SH-SY5Y (cell line): Measurements from ENCODE around the gene PXDC1.
A peak's percentile ranks its signal among the peaks of the same experiment; 100 is the strongest.

ENCODE experiments used
- GATA2 ChIP-seq: IDR thresholded peaks from 2 replicates; pipeline ENCODE4 v1.6.1; 2011; ENCODE audit warnings: mild to moderate bottlenecking, low read depth, low read length
- GATA3 ChIP-seq: IDR thresholded peaks from 2 replicates; pipeline ENCODE4 v1.6.1; 2011; ENCODE audit warnings: low read depth, mild to moderate bottlenecking, low read length, moderate library complexity

PXDC1 gene

GRCh38 chr6:3735029-3735605 lies 16.4 kb downstream of the PXDC1 start:
- TF ChIP-seq GATA3: no peak
- TF ChIP-seq GATA2: no peak

GRCh38 chr6:3734023-3734422 lies 17.5 kb downstream of the PXDC1 start:
- TF ChIP-seq GATA3: no peak
- TF ChIP-seq GATA2: no peak

DNA sequence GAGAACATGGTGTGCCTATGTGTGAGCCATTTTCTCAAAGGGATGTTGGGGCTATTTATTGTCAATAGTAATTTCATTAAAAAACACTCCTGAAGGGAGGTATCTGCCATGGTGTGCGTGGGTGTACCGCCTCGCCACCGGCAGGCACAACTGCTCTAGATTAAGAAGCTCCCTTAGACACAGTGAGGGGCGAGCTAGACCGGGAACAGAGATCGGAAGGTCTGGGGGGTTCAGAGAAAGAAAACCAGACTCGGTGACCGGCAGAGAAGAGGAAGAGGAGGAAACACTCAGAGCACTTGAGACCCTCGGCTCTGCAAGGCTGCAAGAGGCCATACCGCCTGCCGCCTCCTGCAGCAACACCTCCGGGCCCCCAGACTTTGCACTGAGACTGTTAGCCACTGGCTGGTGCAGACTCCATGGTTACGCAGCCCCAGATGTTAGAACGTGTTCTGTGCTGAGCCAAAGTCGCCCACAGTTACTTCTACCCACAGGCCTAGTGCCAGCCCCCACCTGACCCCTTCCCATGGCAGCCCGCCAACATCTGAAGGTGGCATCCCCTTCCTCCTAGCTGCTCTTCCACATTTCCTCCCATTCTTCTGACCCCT lies 18.1 kb downstream of the PXDC1 start:
- TF ChIP-seq GATA3 (no peak), GATA2 (no peak)

DNA sequence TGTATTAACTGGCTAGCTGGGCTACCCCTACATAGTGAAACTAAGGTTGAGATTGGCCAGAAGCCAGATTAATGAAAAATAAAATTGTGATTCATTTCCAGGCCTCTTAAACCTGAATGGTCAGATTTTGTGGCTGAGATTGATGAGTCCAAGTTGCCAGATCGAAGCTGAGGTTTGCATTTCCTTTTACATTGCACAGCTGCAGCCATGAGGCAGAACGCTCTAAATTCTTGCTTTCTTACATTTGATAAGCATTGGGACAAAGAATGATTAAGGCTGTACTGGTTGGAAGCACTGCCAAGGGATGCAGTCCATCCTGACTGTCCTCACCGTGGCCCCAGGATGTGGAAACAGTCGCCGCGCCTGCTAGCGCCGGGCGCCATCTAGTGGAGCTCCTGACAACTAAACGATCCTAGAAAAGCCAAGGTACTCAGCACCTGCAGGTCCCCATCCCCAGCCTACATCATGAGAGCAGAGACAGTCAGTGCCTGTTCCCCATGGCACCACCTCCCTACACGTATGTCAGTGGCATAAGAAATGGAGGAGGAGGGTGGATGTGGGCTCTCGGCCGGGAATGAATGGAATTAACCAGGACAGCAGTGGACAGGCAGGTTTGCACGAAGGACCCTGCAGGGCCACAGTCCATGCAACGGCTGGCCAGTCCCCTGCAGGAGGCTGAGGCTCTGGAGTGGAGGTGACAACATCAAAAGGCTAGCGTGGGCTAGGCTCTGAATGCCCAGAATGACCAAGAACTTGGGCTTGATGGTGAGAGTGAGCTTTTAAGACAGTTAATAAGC lies 19.0 kb downstream of the PXDC1 start:
- TF ChIP-seq GATA2 (no peak), GATA3 (no peak)

DNA sequence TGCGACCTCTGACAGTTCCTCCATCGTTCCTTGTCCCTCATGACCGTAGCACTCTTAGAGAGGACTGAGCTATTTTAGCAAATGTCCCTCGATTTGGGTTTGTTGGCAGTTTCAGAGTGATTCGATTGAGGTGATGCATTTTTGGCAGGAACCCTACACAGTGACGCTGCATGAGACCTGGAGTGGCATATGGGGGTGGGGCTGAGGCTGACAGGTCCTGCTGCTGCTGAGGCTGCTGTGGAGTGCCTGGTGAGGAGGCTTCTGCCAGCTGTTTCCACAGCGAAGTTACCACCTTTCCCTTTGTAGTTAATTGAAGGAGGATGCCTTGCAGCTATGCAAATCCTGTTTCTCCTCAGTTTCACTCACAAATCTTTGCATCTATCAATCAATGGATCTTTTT lies 19.8 kb downstream of the PXDC1 start:
- TF ChIP-seq GATA2: peak; percentile 31; the same call in 1 of the 2 replicates
- TF ChIP-seq GATA3: no peak

- TF ChIP-seq GATA2 (no peak), GATA3 (no peak)
Measured at GRCh38 chr6:3729603-3730344, 21.7 kb downstream of the PXDC1 start.

DNA sequence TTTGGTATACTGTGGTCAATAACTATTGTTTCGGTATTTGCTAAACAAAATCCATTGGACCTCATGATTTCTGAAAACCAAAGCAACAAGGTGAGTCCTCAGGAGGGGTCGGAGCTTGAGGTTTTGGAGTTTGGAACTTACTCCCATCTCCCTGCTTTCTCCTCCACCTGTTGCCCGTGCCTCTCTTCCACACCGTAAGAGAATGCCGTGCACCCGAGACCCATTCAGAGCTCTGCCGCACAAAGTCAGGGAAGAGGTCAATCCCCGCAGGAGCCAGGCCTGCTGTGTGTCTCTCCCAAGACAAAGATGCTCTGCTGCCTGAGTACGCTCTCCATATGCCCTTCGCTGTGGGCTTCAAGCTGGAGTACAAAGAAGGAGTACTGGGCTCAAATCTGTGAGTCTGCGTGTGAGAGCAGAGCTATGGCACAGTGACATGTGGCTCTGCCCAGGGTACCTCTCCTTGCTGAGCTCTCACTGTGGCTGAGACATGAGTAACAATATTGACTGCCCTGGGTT lies 23.9 kb downstream of the PXDC1 start:
- TF ChIP-seq GATA3 (no peak), GATA2 (no peak)

GRCh38 chr6:3727036-3727435 lies 24.5 kb downstream of the PXDC1 start:
- TF ChIP-seq GATA2 (no peak), GATA3 (no peak)

GRCh38 chr6:3726421-3726820 lies 25.1 kb downstream of the PXDC1 start:
- TF ChIP-seq GATA3 (no peak), GATA2 (no peak)

- TF ChIP-seq GATA3: no peak
- TF ChIP-seq GATA2: no peak
Measured at GRCh38 chr6:3725145-3726047, 26.1 kb downstream of the PXDC1 start.

GRCh38 chr6:3724451-3725144 lies 26.9 kb downstream of the PXDC1 start:
- no peak for TF ChIP-seq GATA3
- no peak for TF ChIP-seq GATA2

- TF ChIP-seq GATA3 (no peak), GATA2 (no peak)
Measured at GRCh38 chr6:3723966-3724365, 27.5 kb downstream of the PXDC1 start.

GRCh38 chr6:3723251-3723650 lies 28.3 kb downstream of the PXDC1 start:
- TF ChIP-seq GATA3: no peak
- no peak for TF ChIP-seq GATA2
